Epithelial cell of proximal tubule (primary cell): ENCODE measurements around the gene KAT8. TPM values are rescaled to one million over a fixed set of nuclear protein-coding genes. Genes with fewer than 3 reads are reported as not detected.
A peak's percentile ranks its signal among the peaks of the same experiment; 100 is the strongest.
"Not testable (repeated sequence)": the region's sequence is repeated elsewhere in the genome, so short reads cannot be mapped to it uniquely, and the experiment has no call there.

Experiments
- DNase-seq: peaks from one replicate; pipeline ENCODE4 v3.0.0-alpha.2; 2011; ENCODE audit warnings: low read depth
- H3K4me3 ChIP-seq: 2 replicates; pipeline ENCODE4 v1.5.1; 2011; ENCODE audit warnings: low read depth, mild to moderate bottlenecking, low read length
- CTCF ChIP-seq: conservative IDR thresholded peaks from 2 replicates; pipeline ENCODE4 v1.5.1; 2012; ENCODE audit warnings: low read depth, mild to moderate bottlenecking, low read length
- total RNA-seq: library from RNA; depleted of rRNA; stranded (reverse); fragments of >200 nt; gene quantifications from 2 replicates; pipeline ENCODE4 v1.2.3, GENCODE V29; 2015

Gene KAT8
- total RNA-seq, 1 donor from 2014 or later, result 43.7 TPM

GRCh38 chr16:31145398-31145990 is 28.0 kb downstream of the KAT8 start:
- no peak for TF ChIP-seq CTCF
- no peak overlapping the region for H3K4me3 ChIP-seq
- DNase-seq, result no peak

- TF ChIP-seq CTCF, result no peak
- DNase-seq, result no peak
Measured at GRCh38 chr16:31147574-31147973, 30.1 kb downstream of the KAT8 start.

GRCh38 chr16:31148281-31148728 is 30.8 kb downstream of the KAT8 start:
- H3K4me3 ChIP-seq, result peak overlapping the region; percentile 3
- no peak for TF ChIP-seq CTCF
- DNase-seq, result no peak

More at GRCh38 chr16:31147574-31147973, 30.1 kb downstream of the KAT8 start:
- no peak overlapping the region for H3K4me3 ChIP-seq

GRCh38 chr16:31148896-31149295 is 31.4 kb downstream of the KAT8 start:
- no peak for TF ChIP-seq CTCF
- no peak overlapping the region for H3K4me3 ChIP-seq
- DNase-seq, result no peak

- no peak for DNase-seq
- no peak for TF ChIP-seq CTCF
- no peak overlapping the region for H3K4me3 ChIP-seq
Measured at GRCh38 chr16:31149332-31149731, 31.9 kb downstream of the KAT8 start.

- TF ChIP-seq CTCF, result no peak
- no peak within 1 kb of the TSS for H3K4me3 ChIP-seq
- no peak for DNase-seq
Measured at GRCh38 chr16:31149894-31150890, 32.7 kb downstream of the KAT8 start, which contains the start of gene PRSS36. PRSS36 (minus strand) TSS chr16:31150066; CDS start chr16:31150035, 31 bp downstream.

- not testable (repeated sequence) for H3K4me3 ChIP-seq, DNase-seq
Measured at GRCh38 chr16:31150976-31151375, 33.5 kb downstream of the KAT8 start.
